ENCODE measurements around the gene ZBTB7C.

GRCh38 chr18:48098007-48098406, 311.2 kb downstream of the ZBTB7C start:
- TF ChIP-seq, protein P1, sequence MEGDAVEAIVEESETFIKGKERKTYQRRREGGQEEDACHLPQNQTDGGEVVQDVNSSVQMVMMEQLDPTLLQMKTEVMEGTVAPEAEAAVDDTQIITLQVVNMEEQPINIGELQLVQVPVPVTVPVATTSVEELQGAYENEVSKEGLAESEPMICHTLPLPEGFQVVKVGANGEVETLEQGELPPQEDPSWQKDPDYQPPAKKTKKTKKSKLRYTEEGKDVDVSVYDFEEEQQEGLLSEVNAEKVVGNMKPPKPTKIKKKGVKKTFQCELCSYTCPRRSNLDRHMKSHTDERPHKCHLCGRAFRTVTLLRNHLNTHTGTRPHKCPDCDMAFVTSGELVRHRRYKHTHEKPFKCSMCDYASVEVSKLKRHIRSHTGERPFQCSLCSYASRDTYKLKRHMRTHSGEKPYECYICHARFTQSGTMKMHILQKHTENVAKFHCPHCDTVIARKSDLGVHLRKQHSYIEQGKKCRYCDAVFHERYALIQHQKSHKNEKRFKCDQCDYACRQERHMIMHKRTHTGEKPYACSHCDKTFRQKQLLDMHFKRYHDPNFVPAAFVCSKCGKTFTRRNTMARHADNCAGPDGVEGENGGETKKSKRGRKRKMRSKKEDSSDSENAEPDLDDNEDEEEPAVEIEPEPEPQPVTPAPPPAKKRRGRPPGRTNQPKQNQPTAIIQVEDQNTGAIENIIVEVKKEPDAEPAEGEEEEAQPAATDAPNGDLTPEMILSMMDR (IDR thresholded peaks at IDR 0.05; ENCODE audit: insufficient read depth, low read length, poor library complexity, severe bottlenecking): no peak
- no peak for TF ChIP-seq EZH2phosphoT487 (conservative IDR thresholded peaks at IDR 0.05; ENCODE audit: low read length)

All from SU-DHL-6 (cell line).